ENCODE results near the gene NFIX.

DNA sequence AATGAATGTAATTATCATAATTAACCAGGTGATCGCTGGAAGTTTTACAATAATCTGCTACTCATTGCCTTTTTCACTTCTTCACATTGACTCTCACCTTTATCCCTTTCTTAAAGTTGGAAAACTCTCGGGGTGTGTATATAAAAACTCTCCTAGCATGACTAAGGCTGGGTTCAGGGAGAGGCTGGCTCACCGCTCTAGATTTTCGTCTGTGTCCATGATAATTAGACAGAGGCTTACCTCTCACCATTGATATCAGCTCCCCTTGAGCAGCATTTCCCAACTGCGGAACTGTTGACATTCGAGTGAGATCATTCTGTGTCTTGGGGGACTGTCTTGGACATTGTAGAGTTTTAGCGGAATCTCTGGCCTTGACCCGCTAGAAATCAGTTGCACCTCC lies 39.4 kb downstream of the NFIX start:
- no peak for TF ChIP-seq EZH2 (IDR thresholded peaks at IDR 0.05; ENCODE audit: low read length, missing control alignments)
- no peak for TF ChIP-seq CTCF (conservative IDR thresholded peaks at IDR 0.05 in 1 of 2, IDR thresholded peaks at IDR 0.05 in 1 of 2; ENCODE audit: low read depth in 1 of 2, low read length in 2 of 2)
